Measurements from ENCODE around the gene SF3A1. TPM values are rescaled to one million over a fixed set of nuclear protein-coding genes. Genes with fewer than 3 reads are reported as not detected.
"Not testable (repeated sequence)": the region's sequence is repeated elsewhere in the genome, so short reads cannot be mapped to it uniquely, and the experiment has no call there.

Gene SF3A1
- total RNA-seq, 1 donor from 2014 or later, result 276 TPM

- intact Hi-C loops (cut with micrococcal nuclease), result no loop called here
Measured at GRCh38 chr22:30348809-30349208, 7.9 kb downstream of the SF3A1 start.

- intact Hi-C loops (cut with micrococcal nuclease), result no loop called here
Measured at GRCh38 chr22:30348404-30348803, 8.3 kb downstream of the SF3A1 start.

- intact Hi-C loops (cut with micrococcal nuclease), result no loop called here
Measured at GRCh38 chr22:30347255-30347892, 9.3 kb downstream of the SF3A1 start.

GRCh38 chr22:30344447-30345200, 12.1 kb downstream of the SF3A1 start:
- intact Hi-C loops (cut with micrococcal nuclease), result no loop called here

- intact Hi-C loops (cut with micrococcal nuclease), result no loop called here
Measured at GRCh38 chr22:30340911-30341685, 15.6 kb downstream of the SF3A1 start.

GRCh38 chr22:30338802-30339201, 17.9 kb downstream of the SF3A1 start:
- intact Hi-C loops (cut with micrococcal nuclease), result no loop called here

DNA sequence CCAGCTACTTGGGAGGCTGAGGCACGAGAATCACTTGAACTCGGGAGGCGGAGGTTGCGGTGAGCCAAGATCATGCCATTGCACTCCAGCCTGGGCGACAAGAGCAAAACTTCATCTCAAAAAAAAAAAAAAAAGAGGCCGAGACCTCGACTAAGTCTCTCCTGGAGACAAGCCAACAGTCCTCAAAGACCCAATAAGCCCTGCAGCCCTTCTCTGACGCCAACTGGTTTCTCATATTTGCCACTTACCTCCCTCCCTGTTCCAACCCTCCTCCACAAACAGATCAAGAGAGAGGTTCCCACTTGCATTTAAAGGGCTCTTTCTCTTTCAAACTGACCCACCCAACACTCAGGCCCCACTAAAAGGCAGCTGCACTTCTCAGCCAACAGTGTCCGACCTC, 18.4 kb downstream of the SF3A1 start:
- intact Hi-C loops (cut with micrococcal nuclease), result not testable (repeated sequence)

DNA sequence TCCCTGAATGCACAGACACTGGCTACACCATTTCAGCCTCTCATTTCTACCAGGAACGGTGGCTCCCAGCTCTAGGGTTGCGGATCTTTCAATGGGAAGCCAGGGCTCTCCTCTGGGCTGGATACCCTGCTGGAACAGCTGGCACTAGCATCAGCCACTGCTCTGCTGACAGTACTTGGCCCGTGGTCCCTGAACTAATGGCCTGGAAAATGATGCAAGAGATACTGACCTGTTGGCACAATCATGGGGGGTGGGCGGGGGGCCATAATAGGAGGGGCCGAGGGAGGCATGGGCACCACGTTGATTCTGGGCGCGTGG, 19.3 kb downstream of the SF3A1 start:
- intact Hi-C loops (cut with micrococcal nuclease), result no loop called here

DNA sequence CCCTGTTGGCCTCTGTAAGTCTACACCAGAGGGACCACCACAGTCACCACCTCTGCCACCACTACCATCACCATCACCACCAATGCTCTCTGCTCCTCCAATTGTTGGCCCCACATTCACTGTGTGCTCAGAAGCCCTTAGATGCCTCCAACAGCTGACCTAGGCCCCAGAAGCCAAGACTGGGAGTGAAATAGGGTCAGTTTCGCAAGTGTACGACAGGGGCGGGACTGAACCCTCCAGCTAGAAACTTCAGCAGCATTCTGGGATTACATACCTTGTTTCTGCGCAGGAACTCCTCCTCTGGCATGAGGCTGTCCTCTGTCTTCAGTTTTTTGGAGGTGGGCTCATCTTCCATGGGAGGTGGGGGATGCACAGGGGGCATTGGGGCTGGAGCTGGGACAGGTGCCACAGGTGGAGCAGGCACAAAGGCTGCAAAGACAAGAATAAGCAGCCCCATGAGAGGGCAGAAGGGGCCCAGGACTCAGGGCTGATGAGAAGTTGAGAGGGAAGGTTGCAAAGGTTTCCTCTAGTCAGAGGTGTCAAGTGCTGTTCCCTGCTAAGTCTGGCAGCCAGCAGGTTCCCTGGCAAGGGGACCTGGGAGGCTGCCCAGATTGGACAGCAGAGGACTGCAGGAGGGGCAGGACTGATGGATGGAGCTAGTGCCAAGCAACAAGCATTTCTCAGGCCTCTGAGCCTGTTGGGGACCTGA, 19.8 kb downstream of the SF3A1 start:
- intact Hi-C loops (cut with micrococcal nuclease), result no loop called here

DNA sequence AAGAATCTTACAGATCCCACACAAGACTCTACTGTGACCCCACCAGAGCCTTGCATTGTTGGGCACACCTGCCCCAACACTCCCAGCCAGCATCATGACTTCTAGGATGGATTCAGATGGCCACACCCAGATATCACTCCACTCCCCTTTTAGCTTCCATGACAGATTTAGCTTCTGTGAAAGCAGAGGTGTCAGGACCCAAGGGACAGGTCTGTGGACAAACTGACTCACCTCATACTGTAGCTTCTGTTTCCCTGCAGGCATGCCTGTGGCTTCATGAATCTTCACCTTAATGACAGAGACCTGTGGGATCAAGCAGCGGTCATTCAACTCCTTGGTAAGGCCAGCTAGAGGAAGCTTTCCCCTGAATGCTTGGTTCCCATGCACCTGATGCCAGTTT, 21.5 kb downstream of the SF3A1 start:
- intact Hi-C loops (cut with micrococcal nuclease), result no loop called here

DNA sequence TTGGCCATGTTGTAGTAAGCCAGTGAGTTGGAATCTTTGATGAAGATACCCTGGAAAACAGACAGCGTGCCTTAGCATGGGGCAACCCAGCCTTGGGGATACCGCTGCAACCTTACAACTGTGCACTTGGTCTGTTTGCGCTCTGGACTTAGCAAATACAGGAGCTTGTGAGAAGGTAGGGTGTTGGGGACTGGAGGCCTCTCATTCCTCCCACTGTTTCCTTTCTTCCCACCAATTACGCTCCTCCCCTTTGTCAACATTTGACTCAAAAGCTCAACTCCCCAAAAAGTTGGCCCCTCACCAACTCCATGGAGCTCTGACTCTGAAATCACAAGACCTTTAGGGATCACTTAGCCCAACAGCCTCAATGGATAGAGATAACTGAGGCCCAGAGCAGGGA, 22.0 kb downstream of the SF3A1 start:
- intact Hi-C loops (cut with micrococcal nuclease), result no loop called here

- intact Hi-C loops (cut with micrococcal nuclease), result no loop called here
Measured at GRCh38 chr22:30333707-30334087, 23.0 kb downstream of the SF3A1 start.

DNA sequence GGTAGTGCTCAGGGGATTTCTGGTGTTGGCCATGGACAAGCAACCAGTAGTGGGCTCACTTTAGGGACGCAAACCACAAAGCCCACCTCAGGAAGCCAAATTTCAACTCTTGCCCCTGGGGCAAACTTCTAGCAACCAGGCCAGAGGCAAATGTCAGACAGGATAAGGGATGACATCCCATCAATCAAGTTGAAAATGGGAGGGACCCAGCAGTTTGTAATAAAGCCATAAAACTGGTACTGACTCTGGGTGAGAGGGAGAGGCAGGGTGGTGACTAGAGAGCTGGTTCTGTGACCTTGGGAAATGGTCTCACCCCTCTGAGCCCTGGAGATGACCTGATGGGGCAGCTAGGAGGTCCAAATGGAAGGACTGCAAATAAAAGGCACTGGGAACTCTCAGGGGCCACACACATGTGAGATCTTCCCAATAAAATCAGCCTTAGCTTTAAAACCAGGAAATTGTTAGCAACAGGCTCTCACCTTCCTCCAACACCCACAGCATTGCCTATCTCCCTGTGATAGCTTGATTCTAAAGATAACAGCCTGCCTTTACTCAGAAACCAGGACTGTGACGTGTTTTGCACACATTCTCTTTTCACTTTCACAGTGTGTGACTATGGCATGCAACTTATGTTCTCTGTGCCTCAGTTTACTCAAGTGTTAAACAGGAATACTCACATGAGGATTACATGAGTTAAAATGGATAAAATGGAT, 23.5 kb downstream of the SF3A1 start:
- intact Hi-C loops (cut with micrococcal nuclease), result no loop called here

- intact Hi-C loops (cut with micrococcal nuclease), result no loop called here
Measured at GRCh38 chr22:30332551-30332950, 24.1 kb downstream of the SF3A1 start.

GRCh38 chr22:30328466-30329049, 28.1 kb downstream of the SF3A1 start:
- intact Hi-C loops (cut with micrococcal nuclease), result loop anchor here (5.0 kb wide), 2 partner anchors 59 to 594 kb away; partner anchors contain the start of gene RNF215

DNA sequence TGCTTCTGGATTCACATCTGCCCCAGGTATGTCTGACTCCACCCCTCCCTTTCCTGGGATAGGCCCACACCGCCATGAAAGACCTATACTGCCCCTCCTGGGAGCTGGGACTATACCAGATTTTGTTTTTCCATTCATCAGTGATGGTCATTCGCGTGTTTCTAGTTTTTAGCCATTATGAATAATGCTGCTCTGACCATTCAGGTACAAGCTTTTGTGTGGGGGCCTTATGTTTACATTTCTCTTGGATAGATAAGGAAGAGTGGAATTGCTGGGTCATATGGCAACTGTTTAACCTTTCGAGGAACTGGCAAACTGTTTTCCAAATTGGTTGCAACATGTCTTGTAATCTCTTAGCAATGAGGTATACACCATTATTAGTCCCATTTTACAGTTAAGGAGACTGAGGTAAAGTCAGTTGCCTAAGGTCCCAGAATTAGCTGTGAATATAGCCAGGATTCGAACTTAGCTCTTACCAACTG, 28.8 kb downstream of the SF3A1 start:
- intact Hi-C loops (cut with micrococcal nuclease), result loop anchor here (1.0 to 5.0 kb wide), 5 partner anchors 39 to 594 kb away; partner anchors contain the start of genes CASTOR1, MTFP1, OSM and RNF215

- intact Hi-C loops (cut with micrococcal nuclease), result loop anchor here (1.0 to 5.0 kb wide), 7 partner anchors 22 to 595 kb away; partner anchors contain the start of genes CASTOR1, MTFP1, OSM and RNF215
Measured at GRCh38 chr22:30326706-30327362, 29.9 kb downstream of the SF3A1 start, which contains the start of gene TBC1D10A. Gene TBC1D10A, minus strand, starts transcription at chr22:30326941. Its CDS starts 60 bp downstream, at chr22:30326881.

DNA sequence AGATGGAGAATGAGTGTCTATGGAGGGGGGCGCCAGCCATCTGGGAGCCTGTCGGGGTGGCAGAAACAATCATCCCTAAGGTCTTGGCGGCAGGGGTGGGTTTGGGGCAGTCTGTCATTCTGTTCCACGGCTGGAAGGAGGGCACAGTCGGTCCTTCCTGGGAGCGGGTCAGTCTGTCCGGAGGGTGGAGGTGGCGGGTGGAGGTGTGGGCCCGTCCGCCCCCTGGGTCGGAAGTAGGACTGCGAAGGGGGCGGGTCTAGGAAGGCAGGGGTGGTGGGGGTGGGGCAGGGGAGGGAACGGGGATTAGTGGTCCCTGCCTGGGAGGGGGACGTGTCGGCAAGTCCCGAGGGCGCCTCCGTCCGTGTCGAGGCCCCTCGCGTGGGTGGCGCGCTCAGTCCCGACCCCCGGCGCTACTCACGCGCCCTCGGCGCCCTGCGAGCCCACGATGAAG, 30.4 kb downstream of the SF3A1 start:
- intact Hi-C loops (cut with micrococcal nuclease), result loop anchor here (1.0 to 5.0 kb wide), 6 partner anchors 21 to 596 kb away; partner anchors contain the start of genes MTFP1, OSM, RNF215 and SF3A1

- intact Hi-C loops (cut with micrococcal nuclease), result loop anchor here (1.0 to 5.0 kb wide), 6 partner anchors 20 to 597 kb away; partner anchors contain the start of genes MTFP1, OSM, RNF215 and SF3A1
Measured at GRCh38 chr22:30325724-30326254, 30.9 kb downstream of the SF3A1 start.

Measured in T-helper 2 cell treated with Interferon-gamma antibody and Interleukin-4, amounts not matched to agents 100 ng/mL and 5 ng/mL, for 36 hours (primary cell).